Measurements from ENCODE around the gene TNNI3K. TPM values are rescaled to one million over a fixed set of nuclear protein-coding genes. Genes with fewer than 3 reads are reported as not detected.
A peak's percentile ranks its signal among the peaks of the same experiment; 100 is the strongest.

The TNNI3K gene
- total and polyA plus RNA-seq, 8 donors: 0.34 to 2.2 (median 0.39) TPM; not detected in 2

DNA sequence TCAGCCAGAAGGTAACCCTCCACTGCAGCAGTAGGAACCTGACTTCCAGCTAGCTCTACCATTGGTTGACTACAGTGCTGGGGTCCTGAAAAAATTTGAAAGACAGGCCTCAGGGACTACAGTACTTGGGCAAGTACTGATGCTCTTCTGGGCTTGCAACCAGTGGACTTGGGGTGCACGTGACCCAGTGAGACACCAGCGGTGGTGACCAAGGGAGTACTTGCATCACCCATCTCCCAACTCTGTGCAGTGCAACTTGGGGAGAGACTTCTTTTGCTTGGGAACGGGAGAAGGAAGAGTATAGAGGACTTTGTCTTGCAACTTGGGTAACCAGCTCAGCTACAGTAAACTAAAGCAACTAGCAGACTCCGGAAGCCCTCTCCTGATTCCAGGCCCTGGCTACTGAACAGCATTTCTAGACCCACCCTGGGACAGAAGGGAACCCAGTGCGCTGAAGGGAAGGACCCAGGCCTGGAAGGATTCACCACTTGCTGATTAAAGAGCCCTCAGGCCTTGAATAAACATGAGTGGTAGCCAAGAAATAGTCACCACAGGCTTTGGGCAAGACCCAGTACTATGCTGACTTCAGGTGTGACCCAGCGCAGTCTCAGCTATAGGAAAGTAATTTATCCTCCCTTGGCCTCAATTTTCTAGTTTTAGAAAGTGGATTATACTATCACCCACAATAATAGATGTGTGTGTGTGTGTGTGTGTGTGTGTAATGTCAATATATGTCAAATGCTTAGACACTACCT lies 45.6 kb downstream of the TNNI3K start:
- H3K9me3 ChIP-seq: no peaks in the 10 kb centered on the region
- intact Hi-C loops (cut with DNase I): no loop called here
- no peak overlapping the region for H3K4me3 ChIP-seq
- FAIRE-seq (no peak), DNase-seq (no peak), ATAC-seq (no peak)
- no peak overlapping the region for H3K27ac ChIP-seq
- WGBS, 2 donors: 86 to 92% methylated on average over 6 of the region's 6 CpGs
- no peaks in the 10 kb centered on the region for H3K27me3 ChIP-seq
- TF ChIP-seq, protein P1, sequence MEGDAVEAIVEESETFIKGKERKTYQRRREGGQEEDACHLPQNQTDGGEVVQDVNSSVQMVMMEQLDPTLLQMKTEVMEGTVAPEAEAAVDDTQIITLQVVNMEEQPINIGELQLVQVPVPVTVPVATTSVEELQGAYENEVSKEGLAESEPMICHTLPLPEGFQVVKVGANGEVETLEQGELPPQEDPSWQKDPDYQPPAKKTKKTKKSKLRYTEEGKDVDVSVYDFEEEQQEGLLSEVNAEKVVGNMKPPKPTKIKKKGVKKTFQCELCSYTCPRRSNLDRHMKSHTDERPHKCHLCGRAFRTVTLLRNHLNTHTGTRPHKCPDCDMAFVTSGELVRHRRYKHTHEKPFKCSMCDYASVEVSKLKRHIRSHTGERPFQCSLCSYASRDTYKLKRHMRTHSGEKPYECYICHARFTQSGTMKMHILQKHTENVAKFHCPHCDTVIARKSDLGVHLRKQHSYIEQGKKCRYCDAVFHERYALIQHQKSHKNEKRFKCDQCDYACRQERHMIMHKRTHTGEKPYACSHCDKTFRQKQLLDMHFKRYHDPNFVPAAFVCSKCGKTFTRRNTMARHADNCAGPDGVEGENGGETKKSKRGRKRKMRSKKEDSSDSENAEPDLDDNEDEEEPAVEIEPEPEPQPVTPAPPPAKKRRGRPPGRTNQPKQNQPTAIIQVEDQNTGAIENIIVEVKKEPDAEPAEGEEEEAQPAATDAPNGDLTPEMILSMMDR (IDR thresholded peaks at IDR 0.05): no peak
- H3K36me3 ChIP-seq: no peaks in the 10 kb centered on the region
- H3K4me1 ChIP-seq: no peaks in the 10 kb centered on the region

DNA sequence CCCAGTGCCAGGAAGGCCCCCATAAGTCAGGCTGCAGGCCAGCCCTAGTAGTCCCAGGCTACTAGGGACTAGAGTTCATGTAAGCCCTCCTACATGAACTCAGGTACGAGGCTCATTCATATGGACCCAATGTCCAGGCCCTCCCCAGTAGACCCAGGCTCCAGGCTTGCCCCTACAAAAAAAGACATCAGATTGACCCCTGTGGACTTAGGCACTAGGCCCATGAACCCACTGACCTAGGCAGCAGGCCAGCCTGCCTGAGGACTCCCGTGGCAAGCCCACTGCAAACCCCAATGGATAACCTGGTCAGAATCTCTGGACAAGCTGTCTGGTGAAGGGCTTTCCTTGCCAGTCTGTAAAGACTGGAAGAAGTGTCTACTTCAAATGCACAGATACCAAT lies 51.2 kb downstream of the TNNI3K start:
- DNase-seq: peak in 1 of 6 donors; percentile 46
- no peak for FAIRE-seq
- intact Hi-C loops (cut with DNase I): no loop called here
- H3K27me3 ChIP-seq: no peaks in the 10 kb centered on the region
- H3K36me3 ChIP-seq: no peaks in the 10 kb centered on the region
- no peak overlapping the region for H3K27ac ChIP-seq
- H3K4me3 ChIP-seq: no peak overlapping the region
- H3K9me3 ChIP-seq: no peaks in the 10 kb centered on the region
- no peak for ATAC-seq
- no peaks in the 10 kb centered on the region for H3K4me1 ChIP-seq
- 77 to 88% methylated on average over 2 of the region's 2 CpGs for WGBS, 2 donors
- TF ChIP-seq, protein P1 (IDR thresholded peaks at IDR 0.05): no peak

DNA sequence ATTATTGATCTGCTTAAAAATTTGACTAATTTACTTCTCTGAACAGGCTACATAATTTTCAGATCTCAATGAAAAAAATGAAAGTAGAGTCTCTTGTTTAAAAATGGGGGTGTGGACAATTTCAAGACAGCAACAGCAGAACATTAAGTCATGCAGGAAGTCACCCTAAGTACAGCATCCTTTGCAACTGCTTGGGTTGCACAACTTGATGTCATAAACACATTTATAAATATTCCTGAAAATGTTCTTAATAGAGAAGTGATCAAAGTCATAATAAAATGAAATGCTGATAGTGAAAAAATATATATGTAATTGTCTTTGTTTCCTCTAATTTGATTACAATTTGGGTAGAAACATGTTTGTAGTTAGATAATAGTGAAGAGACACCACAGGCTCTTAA lies 79.3 kb downstream of the TNNI3K start:
- Histone ChIP-seq H3K4me3 (no peak overlapping the region), H3K9me3 (no peaks in the 10 kb centered on the region), H3K27me3 (no peaks in the 10 kb centered on the region), H3K36me3 (no peaks in the 10 kb centered on the region), H3K4me1 (no peaks in the 10 kb centered on the region), H3K27ac (no peak overlapping the region)
- FAIRE-seq (no peak), ATAC-seq (no peak), DNase-seq (no peak)
- TF ChIP-seq, protein P1 (IDR thresholded peaks at IDR 0.05): no peak
- intact Hi-C loops (cut with DNase I): no loop called here

DNA sequence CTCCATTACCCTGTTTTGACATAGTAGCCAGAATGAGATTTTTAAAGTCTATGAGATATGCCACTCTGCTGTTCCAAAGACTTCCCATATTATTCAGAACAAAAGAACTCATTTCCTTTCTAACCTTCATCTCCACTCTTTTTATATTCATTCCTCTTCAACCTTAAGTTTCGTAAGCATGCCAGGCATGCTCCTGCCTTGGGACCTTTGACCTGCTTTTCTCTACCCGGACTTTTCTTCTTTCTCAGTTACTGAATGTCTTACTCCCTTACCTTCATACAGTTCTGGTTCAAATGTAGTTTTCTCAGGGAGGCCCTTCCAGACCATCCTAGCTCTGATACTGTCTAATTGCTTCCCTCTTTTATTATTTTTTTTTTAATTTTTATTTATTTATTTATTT lies 81.1 kb downstream of the TNNI3K start:
- intact Hi-C loops (cut with DNase I): no loop called here
- ATAC-seq: no peak
- 68 to 88% methylated on average over 2 of the region's 2 CpGs for WGBS, 2 donors

GRCh38 chr1:74317663-74318062 lies 82.5 kb downstream of the TNNI3K start:
- intact Hi-C loops (cut with DNase I): no loop called here

More for the DNA sequence above, 81.1 kb downstream of the TNNI3K start:
- TF ChIP-seq, protein P1 (IDR thresholded peaks at IDR 0.05): no peak
- no peaks in the 10 kb centered on the region for H3K27me3 ChIP-seq
- H3K4me1 ChIP-seq: no peaks in the 10 kb centered on the region
- no peak overlapping the region for H3K4me3 ChIP-seq
- no peaks in the 10 kb centered on the region for H3K9me3 ChIP-seq
- H3K36me3 ChIP-seq: no peaks in the 10 kb centered on the region
- H3K27ac ChIP-seq: no peak overlapping the region
- DNase-seq (no peak), FAIRE-seq (no peak)

More at GRCh38 chr1:74317663-74318062, 82.5 kb downstream of the TNNI3K start:
- Histone ChIP-seq H3K4me3 (no peak overlapping the region), H3K4me1 (no peaks in the 10 kb centered on the region), H3K27ac (no peak overlapping the region), H3K27me3 (no peaks in the 10 kb centered on the region), H3K36me3 (no peaks in the 10 kb centered on the region), H3K9me3 (no peaks in the 10 kb centered on the region)
- WGBS, 2 donors: 82 to 92% methylated on average over 3 of the region's 3 CpGs
- TF ChIP-seq, protein P1 (IDR thresholded peaks at IDR 0.05): no peak
- DNase-seq (no peak), ATAC-seq (no peak), FAIRE-seq (no peak)
